Stimulated activated CD8-positive, alpha-beta memory T cell treated with anti-CD3 and anti-CD28 coated beads, Interleukin-2, amount 100 ng/mL, for 1 hour (primary cell): ENCODE data around the gene ASB12.

ENCODE experiments used
- DNase-seq, 2 donors: peaks; one replicate each; pipeline ENCODE4 v3.0.0-alpha.2; 2020; ENCODE audit warnings: low read depth in 2 of 2

Gene ASB12

GRCh38 chrX:64186974-64187761 is 43.2 kb downstream of the ASB12 start:
- DNase-seq: no peak

DNA sequence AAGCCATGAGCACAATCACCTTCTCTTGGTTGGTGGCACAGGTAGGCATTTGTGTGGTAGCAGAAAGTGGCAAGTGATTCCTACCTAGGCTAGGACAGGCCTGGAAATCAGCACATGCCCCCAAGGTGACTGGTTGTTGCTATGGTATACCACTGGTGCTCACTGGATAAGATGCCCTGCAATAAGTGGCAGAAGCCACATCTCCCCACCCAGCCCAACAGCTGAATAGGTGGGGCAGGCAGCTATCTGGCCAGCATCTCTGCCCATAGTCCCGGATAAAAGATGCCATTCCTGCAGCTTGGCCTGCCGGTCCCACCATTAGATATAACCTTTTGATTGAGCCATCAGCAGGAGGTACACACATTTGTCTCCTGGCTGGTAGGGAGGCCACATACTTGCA is 46.0 kb downstream of the ASB12 start:
- DNase-seq: no peak

DNA sequence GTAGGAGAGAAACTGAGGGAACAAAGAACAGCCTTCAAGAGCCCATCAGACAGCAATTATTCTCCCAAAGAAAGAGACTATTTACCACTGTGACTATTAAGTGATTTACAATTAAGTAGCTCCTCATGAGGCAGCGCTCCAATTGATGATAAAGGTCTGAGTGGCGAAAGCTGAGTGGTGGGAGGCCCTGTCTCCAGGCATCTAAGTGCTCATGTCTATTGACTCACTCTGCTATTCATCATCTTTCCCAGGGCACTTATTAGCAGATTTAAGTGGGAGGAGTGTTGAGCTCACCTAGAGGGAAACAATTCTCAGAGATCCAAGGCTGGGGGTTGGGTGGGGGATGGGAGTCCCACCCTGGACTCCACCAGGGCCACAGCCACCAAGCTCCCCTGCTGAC is 48.2 kb downstream of the ASB12 start:
- no peak for DNase-seq

DNA sequence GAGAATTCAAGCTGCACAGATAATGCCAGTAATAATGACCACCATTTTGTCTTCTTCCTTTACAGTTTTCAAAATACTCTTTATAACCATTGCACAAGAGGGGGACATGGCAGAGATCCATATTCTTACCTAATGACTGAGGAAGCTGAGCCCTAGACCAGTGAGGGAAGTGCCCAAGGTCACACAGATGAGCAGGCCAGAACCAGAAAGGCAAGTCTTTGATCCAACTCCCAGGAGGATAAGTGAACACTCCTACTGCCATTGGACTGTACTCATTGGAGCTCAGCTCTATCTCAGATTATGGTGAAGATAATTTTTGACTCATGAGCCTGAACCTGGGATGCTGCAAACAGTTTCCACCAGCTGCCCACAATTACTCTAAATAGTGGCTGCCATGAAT is 53.5 kb downstream of the ASB12 start:
- DNase-seq: no peak
